GM18907 (cell line): ENCODE measurements around the gene LRRC8B.
"Not testable (repeated sequence)": the region's sequence is repeated elsewhere in the genome, so short reads cannot be mapped to it uniquely, and the experiment has no call there.

Experiments used
- ATAC-seq: cut with Tn5 transposase; IDR thresholded peaks from one replicate; pipeline ENCODE4 v1.9.1; 2021; ENCODE audit warnings: mild to moderate bottlenecking, moderate library complexity; ENCODE audit not compliant: unreplicated experiment

LRRC8B gene

GRCh38 chr1:89606227-89606980 is 81.8 kb downstream of the LRRC8B start:
- ATAC-seq: no peak

GRCh38 chr1:89607156-89607555 is 82.5 kb downstream of the LRRC8B start:
- ATAC-seq: no peak

DNA sequence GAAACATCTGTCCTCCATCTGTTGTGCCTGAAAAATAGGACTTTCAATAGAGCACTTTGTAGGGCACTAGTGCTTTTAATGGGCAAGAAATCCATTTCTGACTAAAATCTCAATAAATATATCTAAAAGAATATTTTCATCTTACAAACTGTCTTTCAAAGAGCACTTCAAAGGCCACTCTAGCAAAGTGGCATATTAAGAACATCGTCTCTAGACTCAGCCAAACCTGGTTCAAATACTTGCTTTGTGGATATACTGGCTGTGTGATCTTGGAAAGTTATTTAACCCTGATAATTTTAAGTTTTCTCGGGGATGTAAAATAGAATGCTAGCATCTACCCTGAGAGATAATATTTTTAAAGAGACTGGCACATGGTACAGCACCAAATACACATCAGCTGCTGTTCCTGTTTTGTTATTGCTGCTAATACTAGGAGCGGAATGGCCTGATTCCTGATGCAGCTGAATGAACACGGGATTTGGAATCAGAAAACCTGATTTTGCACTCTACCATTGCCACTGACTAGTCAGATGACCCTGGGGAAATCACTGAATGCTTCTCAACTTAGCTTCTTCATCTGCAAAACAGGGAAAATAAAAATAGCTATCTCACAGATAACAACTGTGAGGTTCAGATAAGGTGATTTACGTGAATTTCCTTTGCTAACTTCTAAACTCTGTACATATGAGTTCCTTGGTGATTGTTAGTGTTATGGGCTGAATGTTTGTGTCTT is 83.1 kb downstream of the LRRC8B start:
- no peak for ATAC-seq

DNA sequence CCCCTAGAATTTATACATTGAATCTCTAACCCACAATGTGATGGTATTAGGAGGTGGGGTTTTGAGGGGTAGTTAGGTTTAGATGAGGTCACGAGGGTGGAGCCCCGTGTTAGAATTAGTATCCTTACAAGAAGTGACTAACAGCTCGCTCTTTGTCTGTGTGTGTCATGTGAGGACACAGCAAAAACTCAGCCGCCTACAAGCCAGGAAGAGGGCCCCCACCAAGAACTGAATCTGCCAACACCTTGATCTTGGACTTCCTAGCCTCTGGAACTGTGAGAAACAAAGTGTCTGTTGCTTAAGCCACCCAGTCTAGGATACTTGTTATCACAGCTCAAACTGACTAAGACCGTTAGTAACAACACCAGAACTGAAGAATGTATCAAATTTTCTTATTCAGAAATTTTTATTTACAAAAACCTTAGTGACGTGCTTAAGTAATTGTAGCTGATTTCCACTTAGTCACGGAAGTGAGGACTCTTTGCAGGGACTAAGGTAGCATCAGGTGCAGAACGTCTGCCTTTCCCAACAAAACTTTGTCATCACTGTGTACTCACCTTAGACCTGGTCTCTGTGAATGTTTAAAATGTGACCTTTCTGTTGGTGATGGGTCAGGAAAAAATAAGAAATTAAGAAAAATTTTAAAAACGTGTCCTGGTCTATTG is 83.8 kb downstream of the LRRC8B start:
- ATAC-seq: no peak

GRCh38 chr1:89608984-89609725 is 84.5 kb downstream of the LRRC8B start:
- no peak for ATAC-seq

- ATAC-seq: no peak
Measured at GRCh38 chr1:89609781-89610456, 85.3 kb downstream of the LRRC8B start.

DNA sequence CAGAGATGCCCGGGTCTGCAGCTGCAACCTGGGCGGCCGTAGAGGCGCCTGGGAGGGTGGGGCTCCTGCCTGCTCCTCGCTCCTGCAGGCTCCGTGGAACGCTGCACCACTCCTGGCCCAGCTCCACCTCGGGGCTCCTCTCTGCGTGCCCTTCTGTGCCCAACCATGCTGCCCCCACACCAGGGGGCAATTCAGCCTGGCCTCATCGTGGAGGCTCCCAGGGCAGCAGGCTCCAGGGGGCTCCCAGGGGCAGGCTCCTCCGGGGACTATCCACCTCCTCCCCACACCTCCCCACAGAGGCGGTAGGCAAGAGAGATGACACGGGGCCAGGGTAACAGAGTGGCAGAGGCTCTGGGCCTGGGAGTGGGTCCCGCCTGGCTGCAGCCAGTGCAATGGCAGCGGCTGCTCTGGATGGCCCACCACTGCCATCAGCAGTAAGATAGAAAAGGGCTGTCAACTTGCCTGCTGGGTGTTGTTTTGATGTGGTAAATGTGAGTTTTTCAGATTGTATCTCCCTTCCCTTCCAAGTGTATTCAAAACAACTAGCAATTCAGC is 85.9 kb downstream of the LRRC8B start:
- ATAC-seq: no peak

GRCh38 chr1:89611721-89612120 is 87.1 kb downstream of the LRRC8B start:
- ATAC-seq: peak; percentile 99

DNA sequence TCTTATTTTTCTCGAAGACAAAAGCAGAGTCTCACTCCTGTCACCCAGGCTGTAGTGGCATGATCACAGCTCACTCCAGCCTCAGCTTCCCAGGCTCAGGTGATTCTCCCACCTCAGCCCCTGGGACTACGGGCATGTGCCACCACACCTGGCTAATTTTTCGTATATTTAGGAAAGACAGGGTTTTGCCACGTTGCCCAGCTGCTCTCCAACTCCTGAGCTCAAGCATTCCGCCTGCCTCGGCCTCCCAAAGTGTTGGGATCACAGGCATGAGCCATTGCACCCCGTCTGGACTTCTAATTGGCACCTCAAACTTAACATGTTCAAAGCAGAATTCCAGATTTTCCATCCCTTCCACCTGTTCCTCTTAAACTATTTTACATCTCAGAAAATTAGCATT is 89.3 kb downstream of the LRRC8B start:
- ATAC-seq: no peak

- no peak for ATAC-seq
Measured at GRCh38 chr1:89615676-89616598, 91.3 kb downstream of the LRRC8B start.

DNA sequence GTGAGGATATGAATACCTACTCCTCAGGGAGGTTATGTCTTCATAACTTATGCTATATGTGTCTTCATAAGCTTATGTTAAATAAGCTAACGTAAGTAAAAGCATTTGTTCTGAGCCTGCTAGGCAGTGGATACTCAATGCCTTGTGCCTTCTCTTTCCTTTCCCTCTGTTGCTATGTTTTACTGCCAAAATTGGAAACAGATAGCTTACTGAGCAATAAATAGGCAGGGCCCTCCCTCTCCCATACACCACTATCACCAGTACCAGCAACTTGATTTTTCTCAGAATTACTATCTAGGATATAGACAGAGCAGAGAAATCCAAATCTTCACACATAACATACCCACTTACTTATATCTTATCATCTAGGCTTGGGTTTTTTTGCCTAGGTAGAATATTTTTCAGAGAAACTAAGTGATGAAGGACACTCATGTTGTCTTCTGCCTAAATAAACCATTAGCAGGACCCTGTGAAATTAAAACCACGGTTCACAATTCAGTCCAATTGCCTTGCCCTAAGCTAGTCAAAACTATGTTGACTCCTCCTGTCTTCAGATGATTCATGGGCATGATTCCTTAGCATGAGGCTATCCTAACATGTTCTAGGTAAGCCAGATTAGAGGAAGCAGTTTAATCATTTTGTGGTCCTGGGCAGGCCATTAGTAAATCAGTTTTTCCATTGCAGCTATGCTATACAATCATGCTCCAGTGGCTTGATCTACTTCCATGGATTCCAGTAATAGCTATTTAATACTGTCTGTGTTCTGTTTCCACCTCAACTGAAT is 92.4 kb downstream of the LRRC8B start:
- ATAC-seq: no peak

GRCh38 chr1:89620664-89621063 is 96.0 kb downstream of the LRRC8B start:
- ATAC-seq: no peak

DNA sequence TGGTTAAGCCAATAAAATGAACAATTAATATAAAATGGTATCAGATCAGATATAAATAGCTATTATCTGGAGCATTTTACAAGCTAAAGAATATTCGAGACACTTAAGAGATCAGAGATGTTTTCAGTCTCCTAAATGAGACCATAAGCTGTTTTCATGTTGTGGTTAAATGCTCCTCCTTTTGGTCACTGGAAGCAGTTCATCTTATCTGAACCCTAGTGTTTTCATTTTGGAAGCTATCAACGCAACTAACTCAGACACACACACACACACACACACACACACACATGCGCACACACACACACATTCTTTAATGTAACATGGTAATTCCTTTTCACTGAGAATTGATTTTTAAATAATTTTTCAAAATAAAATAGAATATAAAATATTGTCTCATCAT is 98.3 kb downstream of the LRRC8B start:
- ATAC-seq: no peak

DNA sequence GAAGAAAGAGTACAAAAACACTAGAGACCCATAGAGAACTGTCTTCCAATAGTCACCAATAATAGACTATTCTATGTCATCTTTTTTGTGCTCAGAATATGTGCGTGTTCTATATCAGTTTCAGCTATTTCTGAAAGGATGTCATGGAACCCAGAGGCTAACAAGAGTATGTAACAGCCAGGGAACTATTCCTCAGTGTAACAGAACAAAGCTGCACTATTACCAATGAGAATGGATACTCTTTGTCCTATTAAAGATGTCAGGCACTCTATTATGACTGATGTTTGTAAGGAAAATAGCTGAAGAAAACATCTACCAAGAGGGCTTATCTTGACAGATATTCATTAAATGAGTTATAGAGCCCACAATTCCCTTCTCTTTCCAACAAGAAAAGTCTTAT is 99.7 kb downstream of the LRRC8B start:
- ATAC-seq: no peak

- no peak for ATAC-seq
Measured at GRCh38 chr1:89624715-89625323, 100.2 kb downstream of the LRRC8B start.

DNA sequence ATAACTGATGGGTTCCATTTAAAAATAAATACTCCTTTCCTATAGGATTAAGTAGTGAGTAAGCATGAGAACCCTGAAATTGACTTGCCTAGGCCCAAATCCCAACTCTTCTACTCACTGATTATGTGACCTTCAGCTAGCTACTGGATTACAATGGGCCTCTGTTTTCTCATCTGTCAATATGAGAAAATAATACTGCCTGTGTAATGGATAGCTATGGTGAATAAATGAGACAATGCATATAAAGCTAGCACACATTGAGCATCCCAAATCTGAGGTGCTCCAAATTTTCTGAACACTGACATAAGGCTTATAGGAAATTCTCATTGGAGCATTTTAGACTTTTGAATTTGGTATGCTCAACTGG is 103.0 kb downstream of the LRRC8B start:
- no peak for ATAC-seq

- no peak for ATAC-seq
Measured at GRCh38 chr1:89629146-89629545, 104.5 kb downstream of the LRRC8B start.

GRCh38 chr1:89629600-89629999 is 105.0 kb downstream of the LRRC8B start:
- ATAC-seq: not testable (repeated sequence)
